Body of pancreas (tissue), 4 donors: ENCODE measurements around the gene TRAK1. TPM values are rescaled to one million over a fixed set of nuclear protein-coding genes. Genes with fewer than 3 reads are reported as not detected.

Experiments used
- ATAC-seq: fragments of 150-250 bp; one replicate; pipeline ENCODE4 v1.9.1; 2016
- DNase-seq, 4 donors: peaks; one replicate each; pipeline ENCODE4 v3.0.0-alpha.2; 2019
- H3K27ac ChIP-seq, 4 donors: fragments of 200-600 bp; sonication (generic); 1 replicate in 3 of 4; 2 replicates in 1 of 4; pipeline versions ENCODE4 v1.5.1 to v1.6.1; 2016 to 2019; ENCODE audit warnings: mild to moderate bottlenecking in 1 of 4, mixed read lengths in 1 of 4, moderate library complexity in 1 of 4
- H3K27me3 ChIP-seq, 2 donors: fragments of 200-600 bp; sonication (generic); one replicate each; pipeline ENCODE4 v1.6.0; 2016; ENCODE audit warnings: mild to moderate bottlenecking in 1 of 2
- H3K36me3 ChIP-seq, 2 donors: fragments of 200-600 bp; sonication (generic); replicated peaks in 1 of 2; 2 replicates each; pipeline ENCODE4 v1.5.1; 2016; ENCODE audit warnings: low read depth in 2 of 2; ENCODE audit not compliant: insufficient read depth in 1 of 2
- H3K4me1 ChIP-seq: fragments of 200-600 bp; sonication (generic); one replicate; pipeline ENCODE4 v1.6.0; 2016
- H3K4me3 ChIP-seq, 2 donors: fragments of 200-600 bp; sonication (generic); 1 replicate in 1 of 2; 2 replicates in 1 of 2; pipeline ENCODE4 v1.5.1; 2016 to 2019
- H3K9me3 ChIP-seq, 3 donors: fragments of 200-600 bp; sonication (generic); 1 replicate in 2 of 3; 2 replicates in 1 of 3; pipeline ENCODE4 v1.5.1; 2016
- POLR2A ChIP-seq, 3 donors: fragments of 450-650 bp; IDR thresholded peaks; one replicate each; pipeline ENCODE4 v1.6.1; 2016; ENCODE audit warnings: antibody characterized with exemption in 3 of 3, mild to moderate bottlenecking in 2 of 3
- WGBS, 2 donors: methylation state at CpG; one replicate each; pipeline ENCODE4 v1.1.5; 2017; 5-methylcytosine and 5-hydroxymethylcytosine counted together
- intact Hi-C: fragments of 100-400 bp; cut with DNase I; formaldehyde crosslinking; loops from one replicate; pipeline ENCODE4 v1.15.1; 2023
- small RNA-seq: library from RNA; depleted of rRNA; stranded (forward); fragments of <200 nt; gene quantifications from one replicate; pipeline ENCODE3, GENCODE V24; 2016
- total RNA-seq, 2 donors: library from RNA; depleted of rRNA; stranded (reverse); fragments of >200 nt; gene quantifications; one replicate each; pipeline ENCODE4 v1.1.0, GENCODE V29; 2016
- TF ChIP-seq, protein P1 (sequence below), 7 experiments: fragments of 450-650 bp in 4 of 7; fragments of 200-600 bp in 3 of 7; sonication (generic) in 3 of 7; IDR thresholded peaks; one replicate each; pipeline ENCODE4 v1.5.1; 2016 to 2019; ENCODE audit warnings: antibody characterized with exemption in 7 of 7

TRAK1 gene
- total RNA-seq, 2 donors from 2014 or later: 17.1 to 24.1 TPM

DNA sequence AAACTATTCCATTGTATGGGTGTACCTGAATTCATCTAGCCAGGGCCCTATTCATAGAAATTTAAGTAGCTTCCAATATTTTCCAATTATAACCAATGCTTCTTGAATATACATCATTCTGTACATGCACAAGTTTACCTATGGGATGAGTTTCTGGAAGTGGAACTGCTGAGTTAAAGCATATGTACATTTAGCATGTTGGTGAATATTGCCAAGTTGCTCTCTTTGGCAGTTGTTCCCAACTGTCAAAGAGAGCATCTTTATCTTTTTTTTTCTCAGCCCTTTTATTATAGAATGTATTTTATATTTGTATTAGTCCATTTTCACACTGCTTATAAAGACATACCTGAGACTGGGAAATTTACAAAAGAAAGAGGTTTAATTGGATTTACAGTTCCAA, 183.1 kb downstream of the TRAK1 start:
- ATAC-seq (no peak), DNase-seq (no peak)
- Histone ChIP-seq H3K27ac (no peak overlapping the region), H3K36me3 (no peaks in the 10 kb centered on the region), H3K27me3 (no peaks in the 10 kb centered on the region), H3K4me1 (no peaks in the 10 kb centered on the region), H3K9me3 (peaks cover 0 to 11% (median 0%) of the 10 kb centered on the region in 3 donors), H3K4me3 (no peak overlapping the region)
- intact Hi-C loops: no loop called here
- no peak for TF ChIP-seq POLR2A (IDR thresholded peaks at IDR 0.05)
- TF ChIP-seq, protein P1, sequence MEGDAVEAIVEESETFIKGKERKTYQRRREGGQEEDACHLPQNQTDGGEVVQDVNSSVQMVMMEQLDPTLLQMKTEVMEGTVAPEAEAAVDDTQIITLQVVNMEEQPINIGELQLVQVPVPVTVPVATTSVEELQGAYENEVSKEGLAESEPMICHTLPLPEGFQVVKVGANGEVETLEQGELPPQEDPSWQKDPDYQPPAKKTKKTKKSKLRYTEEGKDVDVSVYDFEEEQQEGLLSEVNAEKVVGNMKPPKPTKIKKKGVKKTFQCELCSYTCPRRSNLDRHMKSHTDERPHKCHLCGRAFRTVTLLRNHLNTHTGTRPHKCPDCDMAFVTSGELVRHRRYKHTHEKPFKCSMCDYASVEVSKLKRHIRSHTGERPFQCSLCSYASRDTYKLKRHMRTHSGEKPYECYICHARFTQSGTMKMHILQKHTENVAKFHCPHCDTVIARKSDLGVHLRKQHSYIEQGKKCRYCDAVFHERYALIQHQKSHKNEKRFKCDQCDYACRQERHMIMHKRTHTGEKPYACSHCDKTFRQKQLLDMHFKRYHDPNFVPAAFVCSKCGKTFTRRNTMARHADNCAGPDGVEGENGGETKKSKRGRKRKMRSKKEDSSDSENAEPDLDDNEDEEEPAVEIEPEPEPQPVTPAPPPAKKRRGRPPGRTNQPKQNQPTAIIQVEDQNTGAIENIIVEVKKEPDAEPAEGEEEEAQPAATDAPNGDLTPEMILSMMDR (IDR thresholded peaks at IDR 0.05): no peak

GRCh38 chr3:42275217-42275616, 184.1 kb downstream of the TRAK1 start:
- intact Hi-C loops: no loop called here
- no peak overlapping the region for H3K4me3 ChIP-seq
- ATAC-seq (no peak), DNase-seq (no peak)
- H3K4me1 ChIP-seq: no peaks in the 10 kb centered on the region
- no peaks in the 10 kb centered on the region for H3K36me3 ChIP-seq
- H3K9me3 ChIP-seq: peaks cover 0 to 16% (median 0%) of the 10 kb centered on the region in 3 donors
- WGBS, 2 donors: 56 to 59% methylated on average over 1 of the region's 1 CpG
- no peaks in the 10 kb centered on the region for H3K27me3 ChIP-seq
- TF ChIP-seq, protein P1 (IDR thresholded peaks at IDR 0.05): no peak
- no peak for TF ChIP-seq POLR2A (IDR thresholded peaks at IDR 0.05)
- H3K27ac ChIP-seq: no peak overlapping the region

Small RNAs within 50 kb of the gene (small RNA-seq; reads per million reads assigned to genes)
- gene RNU4-78P: not detected

Other genes with a start within 250 kb of the TRAK1 start
- 10 to 100 TPM in 1 of 2 donors, 1 to 10 TPM in 1; 7.3 to 12.5 TPM for gene ULK4, start 129.3 kb upstream of the TRAK1 start, total RNA-seq
- not detected for gene CCK, start 174.8 kb downstream of the TRAK1 start, total RNA-seq